ENCODE measurements around the gene GRIK1.
A peak's percentile ranks its signal among the peaks of the same experiment; 100 is the strongest.

Gene GRIK1

GRCh38 chr21:29904359-29905282 is 35.2 kb downstream of the GRIK1 start:
- DNase-seq = no peak

DNA sequence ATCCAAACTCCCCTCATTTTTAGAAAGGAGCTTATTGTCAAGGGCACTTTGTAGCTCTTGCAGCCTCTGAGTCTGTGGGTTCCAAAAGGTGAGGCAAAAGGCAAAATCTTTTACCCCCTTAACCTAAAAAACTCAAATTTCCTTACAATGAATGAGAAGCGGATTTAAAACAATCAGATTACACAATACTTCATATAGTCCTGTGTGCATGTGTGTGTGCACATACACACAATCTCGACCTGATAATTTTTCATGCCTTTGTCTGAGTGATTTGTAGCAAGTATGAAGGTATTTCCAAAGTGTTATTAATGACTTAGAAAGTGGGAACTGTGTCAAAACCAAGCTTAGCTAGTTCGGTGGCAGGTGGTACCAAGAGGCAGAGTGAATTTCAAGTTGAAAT is 42.9 kb downstream of the GRIK1 start:
- no peak for DNase-seq

DNA sequence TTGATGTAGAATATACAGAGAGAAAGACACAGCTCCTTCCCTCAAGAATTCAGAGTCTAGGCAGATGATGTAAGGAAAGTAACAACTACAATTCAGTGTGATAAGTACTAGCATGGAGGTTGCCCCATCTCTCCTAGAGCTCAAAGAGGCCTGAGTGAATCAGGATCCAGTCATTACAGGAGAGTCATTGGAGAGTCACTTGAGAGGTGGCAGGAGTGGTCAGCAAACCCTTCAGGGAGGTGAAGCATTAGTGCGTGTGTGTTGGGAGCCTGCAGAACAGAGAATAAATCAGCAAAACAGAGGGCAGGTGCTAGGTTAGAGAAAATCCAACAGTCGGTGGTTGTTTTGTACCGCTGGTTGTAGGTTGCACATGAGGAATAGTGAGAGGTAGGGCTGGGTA is 46.1 kb downstream of the GRIK1 start:
- no peak for DNase-seq

DNA sequence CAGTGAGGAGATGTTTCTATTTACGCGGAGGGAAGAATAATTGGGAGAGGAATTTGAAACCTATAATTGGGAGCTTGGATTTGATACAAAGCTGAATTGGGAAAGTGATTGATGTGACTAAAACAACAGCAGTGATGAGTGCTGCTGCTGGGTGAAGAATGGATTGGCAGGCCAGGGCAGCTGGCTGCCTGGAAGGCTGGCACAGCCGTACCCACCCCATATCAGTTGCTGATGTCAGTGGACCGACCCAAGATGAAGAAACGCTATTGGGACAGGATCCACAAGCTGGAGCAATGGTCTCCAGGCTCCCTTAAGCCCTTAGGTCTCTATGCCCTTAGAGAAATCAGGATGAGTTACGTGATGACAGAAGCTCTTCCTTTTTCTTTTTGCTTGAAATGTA is 47.4 kb downstream of the GRIK1 start:
- DNase-seq = no peak

GRCh38 chr21:29888437-29888836 is 51.4 kb downstream of the GRIK1 start:
- DNase-seq = no peak

- DNase-seq = no peak
Measured at GRCh38 chr21:29887313-29888009, 52.3 kb downstream of the GRIK1 start.

DNA sequence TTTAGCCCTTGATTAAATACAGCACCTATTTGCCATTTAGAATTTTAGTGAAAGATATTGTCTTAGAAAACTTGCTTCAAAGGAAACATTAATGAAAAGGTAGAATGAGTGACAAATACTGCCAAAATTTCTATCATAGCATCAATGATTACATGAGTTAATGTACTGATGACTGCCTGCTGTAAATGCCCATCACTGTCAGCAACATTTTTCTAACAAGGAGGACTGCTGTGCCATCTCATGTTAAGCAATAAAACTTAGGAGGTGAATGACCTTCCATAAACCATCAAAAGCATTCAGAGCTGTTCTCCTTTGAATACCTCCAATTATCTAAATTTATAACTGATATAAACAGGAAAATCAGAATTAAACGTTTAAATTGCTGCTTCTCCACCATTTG is 54.3 kb downstream of the GRIK1 start:
- no peak for DNase-seq

DNA sequence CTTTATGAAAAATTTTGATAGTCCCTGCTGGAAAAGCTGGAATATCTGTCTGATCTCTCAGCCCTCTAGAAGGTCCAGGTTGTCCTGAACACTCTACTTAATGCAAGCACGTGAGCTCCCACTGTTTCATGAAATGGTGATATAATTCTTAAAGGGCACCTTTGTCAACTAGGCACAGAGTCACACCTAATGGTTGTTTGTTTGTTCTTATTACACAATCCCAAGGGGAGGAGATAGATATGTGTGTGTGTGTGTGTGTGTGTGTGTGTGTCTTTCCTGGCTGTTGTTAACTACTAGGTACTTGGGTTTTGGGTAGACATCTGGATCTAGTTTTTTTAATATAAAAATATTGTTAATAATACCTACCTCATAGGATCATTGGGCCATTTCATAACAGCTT is 63.9 kb downstream of the GRIK1 start:
- DNase-seq = no peak

GRCh38 chr21:29875036-29875716 is 64.6 kb downstream of the GRIK1 start:
- no peak for DNase-seq

DNA sequence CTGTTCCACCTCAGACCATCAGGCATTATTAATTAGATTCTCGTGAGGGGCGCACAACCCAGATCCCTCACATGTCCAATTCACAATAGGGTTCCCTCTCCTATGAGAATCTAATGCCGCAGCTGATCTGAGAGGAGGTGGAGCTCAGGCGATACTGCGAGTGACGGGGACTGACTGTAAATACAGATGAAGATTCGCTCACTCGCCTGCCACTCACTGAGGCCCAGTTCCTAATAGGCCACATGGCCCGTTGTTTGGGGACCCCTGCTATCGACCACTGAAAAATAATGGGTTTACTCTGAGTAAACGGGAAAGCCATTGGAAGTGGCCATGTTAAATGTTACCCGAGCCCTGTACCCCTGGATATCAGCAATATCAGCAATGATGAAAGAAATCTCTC is 65.9 kb downstream of the GRIK1 start:
- DNase-seq = no peak

DNA sequence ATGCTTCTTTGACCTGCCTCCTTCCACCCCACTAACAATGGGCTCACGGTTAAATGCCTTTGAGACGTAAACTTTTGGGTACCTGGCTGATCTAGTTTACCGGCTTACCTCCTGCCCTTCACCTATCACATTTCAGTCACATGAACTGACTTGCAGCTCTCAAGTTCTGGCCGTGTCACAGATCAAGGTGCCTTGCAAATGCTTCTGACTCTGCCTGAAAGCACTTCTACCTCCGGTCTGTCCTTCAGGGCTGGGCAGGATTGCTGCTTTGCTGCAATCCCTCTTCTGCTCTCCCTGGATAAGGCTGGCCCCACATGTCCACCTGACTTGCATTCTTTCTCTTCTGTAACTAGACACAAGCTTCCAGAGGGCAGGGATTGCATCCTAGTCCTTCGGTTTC is 69.0 kb downstream of the GRIK1 start:
- no peak for DNase-seq

GRCh38 chr21:29867796-29868195 is 72.0 kb downstream of the GRIK1 start:
- DNase-seq = no peak

- DNase-seq = no peak
Measured at GRCh38 chr21:29860346-29860745, 79.5 kb downstream of the GRIK1 start.

DNA sequence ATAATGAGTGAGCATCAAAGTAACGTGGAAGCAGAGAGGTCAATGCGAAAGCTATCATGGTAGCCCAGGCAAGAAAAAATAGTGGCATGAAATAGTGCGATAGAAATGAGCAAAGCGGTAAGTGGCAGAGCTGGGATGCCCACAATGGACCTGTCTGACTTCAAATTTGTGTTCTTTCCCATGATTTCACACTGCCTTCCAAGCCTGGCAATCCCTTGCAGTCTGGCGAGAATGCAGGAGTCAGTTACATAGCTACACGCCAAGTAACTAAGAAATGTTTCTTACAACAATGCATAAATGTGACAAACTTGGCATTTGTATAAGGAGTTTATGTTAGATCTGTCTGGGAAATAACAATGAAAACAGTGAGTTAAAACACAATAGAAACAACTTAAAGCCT is 82.6 kb downstream of the GRIK1 start:
- DNase-seq = no peak

DNA sequence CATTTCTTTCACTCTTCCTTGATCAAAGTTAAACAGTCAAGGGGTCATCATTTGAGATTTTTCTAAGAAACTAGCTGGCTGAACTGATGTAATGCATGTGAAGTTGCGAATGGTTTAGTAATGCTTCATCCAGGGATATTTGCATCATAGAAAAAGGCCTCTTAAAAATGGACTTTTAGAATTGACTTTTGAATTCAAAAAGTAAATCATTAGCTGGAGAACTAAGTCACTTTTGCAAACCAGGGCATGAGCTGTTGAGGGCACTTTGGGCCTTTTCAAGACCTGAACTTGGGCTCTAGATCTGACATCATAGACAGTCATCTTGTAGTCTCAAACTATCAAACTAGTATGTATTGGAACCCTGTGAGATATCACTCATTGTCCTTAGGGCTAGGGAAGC is 85.0 kb downstream of the GRIK1 start:
- no peak for DNase-seq

- DNase-seq = no peak
Measured at GRCh38 chr21:29851611-29852010, 88.2 kb downstream of the GRIK1 start.

DNA sequence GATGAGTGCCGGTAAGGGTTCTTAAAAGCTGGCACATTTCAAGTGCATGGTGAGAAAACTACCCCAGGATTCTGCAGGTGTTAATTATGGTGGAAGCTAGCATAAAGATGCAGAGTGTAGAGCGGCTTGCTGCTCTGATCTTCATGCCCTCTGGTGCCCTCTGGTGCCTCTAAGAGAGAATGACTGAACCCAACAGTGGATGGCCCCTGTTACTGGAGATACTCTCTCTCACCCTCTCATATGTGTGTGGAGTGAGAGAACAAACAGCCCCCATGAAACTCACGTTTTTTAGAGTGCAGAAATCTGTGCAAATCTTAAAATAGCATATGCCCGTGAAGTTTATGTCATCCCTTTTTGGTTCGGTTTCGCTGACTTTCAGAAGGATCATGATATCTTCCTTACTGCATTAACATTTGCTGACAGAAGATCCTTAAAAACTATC is 90.0 kb downstream of the GRIK1 start:
- DNase-seq = peak; percentile 43

DNA sequence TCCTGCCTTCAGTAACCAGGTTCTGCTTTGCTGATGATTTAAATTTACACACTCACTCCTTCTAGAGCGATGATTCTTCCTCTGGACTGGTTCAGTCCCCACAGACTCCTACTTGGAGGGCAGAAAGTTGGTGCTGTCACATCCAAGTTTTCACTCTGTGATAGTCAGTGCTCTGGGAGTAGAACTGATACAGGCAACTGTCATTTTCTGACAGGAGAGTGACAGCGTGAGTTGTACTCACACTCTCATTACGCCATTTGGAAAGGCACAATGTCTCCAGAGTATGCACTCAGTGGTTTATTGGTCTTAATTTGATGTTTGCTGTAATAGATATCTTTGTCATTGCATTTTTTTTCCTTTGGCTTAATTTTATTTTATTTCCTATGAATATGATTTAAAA is 96.0 kb downstream of the GRIK1 start:
- DNase-seq = no peak

- no peak for DNase-seq
Measured at GRCh38 chr21:29834617-29835016, 105.2 kb downstream of the GRIK1 start.

- DNase-seq = no peak
Measured at GRCh38 chr21:29832217-29832616, 107.6 kb downstream of the GRIK1 start.

DNA sequence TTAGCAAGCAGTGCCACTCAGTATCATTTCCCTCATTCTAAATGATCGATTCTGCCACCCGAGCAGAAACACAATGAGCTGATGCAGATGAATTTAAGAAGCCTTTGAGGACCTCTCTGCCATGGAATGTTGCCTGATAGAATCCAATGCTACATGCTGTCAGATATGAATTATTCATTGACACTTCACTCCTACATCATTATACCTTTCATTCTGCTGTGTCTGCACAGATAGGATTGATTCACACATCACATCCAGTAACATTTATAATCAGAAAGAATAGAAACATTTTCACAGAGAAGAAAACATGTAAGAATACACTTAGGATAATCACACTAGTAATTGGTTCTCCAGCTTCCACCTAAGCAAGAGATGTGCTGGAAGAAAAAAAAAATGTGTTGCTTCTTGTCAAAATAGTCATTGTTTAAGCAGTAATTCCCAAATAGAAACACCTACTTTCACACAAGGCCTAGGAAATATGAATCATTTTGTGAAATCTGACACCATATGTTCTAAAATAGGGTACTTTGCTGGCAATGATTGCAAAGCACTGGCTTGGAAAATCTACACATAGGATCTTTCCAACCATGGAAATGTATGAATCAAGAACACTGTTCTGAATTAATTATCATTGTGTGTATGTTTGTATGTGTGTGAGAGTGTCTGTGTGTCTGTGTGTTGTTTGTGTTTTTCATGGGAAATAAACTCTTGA is 110.1 kb downstream of the GRIK1 start:
- no peak for DNase-seq

DNA sequence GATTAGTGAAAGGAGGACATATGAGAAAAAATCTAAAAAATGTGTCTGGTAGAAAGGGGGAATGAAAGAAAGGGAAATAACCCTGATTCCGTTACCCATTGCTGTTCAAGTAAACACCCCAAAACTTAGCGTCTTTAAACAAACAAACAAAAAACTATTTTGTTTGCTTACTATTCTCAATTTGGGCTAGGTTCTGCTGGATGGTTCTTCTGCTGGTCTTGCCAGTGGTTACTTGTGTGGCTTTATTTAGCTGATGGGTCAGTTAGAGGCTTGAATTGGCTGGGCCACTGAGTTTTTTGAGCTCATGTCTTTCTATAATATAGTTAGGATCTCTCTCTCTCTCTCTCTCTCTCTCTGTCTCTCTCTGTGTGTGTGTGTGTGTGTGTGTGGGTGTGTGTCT is 112.1 kb downstream of the GRIK1 start:
- DNase-seq = no peak

DNA sequence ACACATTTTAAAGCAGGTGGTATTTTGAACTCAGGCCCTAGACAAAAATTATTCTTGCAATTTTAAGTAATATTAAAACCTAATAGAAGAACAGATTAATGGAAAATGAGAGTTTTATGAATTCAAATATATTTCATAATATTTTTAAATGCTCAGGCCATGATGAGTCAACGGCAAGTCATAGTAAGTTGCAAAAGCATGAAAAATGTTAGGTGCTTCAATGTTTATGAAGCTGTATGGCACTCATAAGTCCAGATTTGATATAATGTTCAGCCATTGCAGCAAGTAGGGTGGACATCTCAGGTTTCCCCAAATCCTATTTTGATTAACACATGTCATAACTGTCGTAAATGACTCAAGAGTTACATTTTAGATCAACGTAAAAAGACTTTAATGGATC is 112.6 kb downstream of the GRIK1 start:
- DNase-seq = no peak
